IPS DF 4.7 (cell line): ENCODE data around the gene HDLBP.

Source experiments
- DNase-seq: peaks from one replicate; pipeline ENCODE4 v3.0.0-alpha.2; 2013; ENCODE audit warnings: low spot score; ENCODE audit errors: extremely low read depth

Gene HDLBP

DNA sequence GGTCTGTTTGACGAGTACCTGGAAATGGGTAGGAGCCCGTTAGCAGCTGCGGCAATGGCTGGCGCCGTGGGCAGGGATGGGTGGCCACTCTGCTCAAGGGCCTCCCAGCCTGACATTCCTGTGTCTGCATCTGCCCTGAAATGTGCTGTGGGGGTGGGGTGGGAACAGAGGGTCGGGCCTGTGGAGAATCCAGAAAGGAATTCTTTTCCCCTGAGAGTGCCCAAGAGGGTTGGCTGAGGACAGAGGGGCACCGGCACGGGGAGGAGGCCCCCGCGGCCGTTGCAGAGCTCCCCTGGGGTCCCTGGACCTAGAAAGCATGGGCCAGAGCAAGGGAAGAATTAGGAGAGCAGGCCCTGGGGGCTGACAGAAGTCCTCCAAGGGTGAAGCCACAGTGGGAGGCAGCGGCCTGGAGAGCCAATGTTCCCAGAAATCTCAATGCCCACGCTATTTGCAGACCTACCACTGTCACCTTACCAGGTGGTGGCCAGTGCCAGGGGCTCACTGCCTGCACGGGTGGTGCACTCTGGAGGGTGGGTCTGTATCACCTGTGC is 99.2 kb downstream of the HDLBP start:
- DNase-seq, result no peak

DNA sequence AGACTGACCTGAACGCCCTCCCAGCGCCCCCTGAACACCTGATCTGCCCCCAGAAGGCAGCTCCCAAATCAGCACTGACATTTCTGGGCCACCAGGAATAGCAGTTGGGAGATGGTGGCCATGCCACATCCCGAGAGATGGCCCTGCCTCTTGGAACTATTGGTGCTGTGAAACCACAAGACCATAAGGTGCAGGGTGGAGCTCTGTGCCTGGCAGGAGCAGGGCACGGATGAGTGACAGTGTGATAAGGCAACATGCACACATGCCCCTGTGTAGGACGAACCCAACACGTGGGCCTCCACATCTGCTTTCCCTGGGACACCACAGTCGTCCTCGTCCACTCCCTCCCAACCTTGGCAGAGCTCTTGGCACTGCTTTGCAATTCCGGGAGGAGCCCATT is 100.1 kb downstream of the HDLBP start:
- DNase-seq, result no peak

DNA sequence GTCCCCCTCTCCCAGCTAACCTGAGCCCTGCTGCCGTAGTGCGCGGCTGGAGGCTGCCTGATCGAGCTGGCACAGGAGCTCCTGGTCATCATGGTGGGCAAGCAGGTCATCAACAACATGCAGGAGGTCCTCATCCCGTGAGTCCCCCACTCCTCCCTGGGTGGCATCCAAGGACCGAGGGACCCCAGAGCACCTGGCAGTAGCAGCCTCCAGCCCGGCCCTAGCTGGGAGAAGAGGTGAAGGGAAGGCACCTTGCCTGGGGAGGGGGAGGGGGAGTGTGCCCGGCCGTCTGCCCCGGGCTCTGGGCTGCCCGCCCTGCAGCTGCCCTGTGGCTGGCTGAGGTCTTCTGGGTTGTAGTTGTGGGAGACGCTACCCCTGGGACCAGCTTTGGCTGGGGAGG is 100.7 kb downstream of the HDLBP start:
- DNase-seq, result no peak

DNA sequence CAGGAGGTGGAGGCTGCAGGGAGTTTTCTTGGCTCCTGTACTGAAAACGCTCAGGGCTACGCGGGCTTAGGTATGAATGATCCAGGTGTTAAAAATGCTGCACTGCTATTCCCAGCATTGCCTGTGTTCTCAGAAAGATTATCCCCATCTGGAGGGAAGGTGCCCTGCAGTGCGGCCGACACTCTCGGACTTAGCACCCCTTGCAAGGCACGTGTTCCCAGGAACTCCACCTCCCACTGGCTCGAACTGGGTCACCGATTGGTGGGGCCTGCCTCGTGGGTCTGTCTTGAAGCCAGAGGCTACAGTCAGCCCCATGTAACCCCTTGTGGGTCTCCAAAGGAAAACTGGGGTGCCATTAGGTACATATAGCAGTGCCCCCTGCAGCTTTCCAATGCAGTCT is 101.3 kb downstream of the HDLBP start:
- DNase-seq, result no peak

DNA sequence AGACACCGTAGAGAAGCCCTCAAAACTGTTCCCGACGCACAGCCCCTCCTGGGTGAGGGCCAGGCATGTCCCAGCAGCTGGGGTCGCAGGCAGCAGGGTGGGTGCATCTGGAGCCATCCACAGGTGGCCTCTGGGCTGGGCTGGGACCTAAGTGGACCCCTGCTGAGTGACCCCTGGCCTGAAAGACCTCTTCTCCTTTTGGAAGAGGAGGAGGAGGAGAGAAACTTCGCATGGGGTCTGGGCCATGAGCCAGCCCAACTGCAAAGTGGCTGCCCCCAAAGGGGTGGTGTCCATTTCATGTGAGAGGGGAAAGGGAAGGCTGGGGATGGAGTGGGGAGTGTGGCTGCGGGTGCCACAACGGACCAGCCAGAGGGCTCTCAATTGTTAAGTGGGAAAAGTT is 101.9 kb downstream of the HDLBP start:
- DNase-seq, result no peak

DNA sequence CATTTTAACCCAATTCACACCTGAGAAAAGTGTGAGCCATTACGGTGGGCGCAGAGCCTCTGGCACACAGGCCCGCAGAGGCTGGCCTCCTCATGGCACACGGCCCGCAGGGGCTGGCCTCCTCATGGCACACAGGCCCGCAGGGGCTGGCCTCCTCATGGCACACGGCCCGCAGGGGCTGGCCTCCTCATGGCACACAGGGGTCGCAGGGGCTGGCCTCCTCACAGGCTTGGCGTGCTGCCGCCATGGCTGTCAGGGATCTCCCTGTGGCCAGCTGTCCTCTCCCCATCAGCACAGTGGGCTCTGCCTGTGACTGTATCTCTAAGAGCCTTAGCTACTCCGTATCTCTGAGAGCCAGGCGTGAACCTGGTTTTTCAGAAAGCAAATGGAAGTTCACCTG is 102.4 kb downstream of the HDLBP start:
- no peak for DNase-seq

DNA sequence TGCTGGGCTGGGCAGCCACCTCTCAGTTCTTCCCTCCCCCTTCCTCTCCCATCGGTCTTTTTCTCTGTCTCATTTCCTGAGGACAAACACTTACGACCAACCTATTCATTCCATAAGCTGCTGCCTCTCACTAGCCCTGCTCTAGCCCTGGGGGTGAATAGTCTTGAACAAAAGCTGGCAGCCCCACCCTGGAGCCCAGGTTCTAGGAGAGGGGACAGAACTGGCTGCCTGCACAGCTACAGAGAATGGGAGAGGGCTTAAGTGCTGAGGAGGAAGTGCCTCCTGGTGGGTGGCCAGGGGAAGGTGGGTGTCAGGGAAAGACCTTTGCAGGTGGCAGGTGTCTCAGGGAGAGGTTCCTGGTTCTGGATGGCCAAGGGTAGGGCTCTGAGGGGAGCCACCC is 104.2 kb downstream of the HDLBP start:
- DNase-seq, result no peak

DNA sequence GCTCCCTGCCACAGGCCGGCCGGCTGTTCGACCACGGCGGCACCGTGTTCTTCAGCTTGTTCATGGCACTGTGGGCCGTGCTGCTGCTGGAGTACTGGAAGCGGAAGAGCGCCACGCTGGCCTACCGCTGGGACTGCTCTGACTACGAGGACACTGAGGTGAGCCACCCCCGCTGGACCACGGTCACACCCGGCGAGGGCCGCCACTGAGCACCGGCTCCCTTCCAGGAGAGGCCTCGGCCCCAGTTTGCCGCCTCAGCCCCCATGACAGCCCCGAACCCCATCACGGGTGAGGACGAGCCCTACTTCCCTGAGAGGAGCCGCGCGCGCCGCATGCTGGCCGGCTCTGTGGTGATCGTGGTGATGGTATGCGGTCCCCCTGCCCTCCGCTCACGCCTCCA is 106.2 kb downstream of the HDLBP start:
- DNase-seq, result no peak

DNA sequence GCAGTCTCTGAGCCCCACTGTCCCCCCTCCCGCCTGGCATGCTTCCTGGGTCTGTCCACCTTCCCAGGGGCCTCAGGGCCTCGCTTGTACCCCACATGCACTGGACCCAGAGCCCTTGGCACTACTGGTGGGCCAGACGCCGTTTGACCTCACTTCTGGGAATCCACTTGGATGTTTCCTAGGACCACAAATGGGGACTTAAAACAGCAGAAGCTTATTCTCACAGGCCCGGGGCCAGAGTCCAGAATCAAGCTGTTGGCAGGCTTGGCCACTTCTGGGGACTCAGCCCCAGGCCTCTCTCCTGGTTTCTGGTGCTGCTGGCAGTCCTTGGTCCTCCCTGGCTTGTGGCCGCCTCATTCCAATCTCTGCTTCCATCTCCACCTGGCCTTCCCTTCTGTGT is 107.4 kb downstream of the HDLBP start:
- no peak for DNase-seq

DNA sequence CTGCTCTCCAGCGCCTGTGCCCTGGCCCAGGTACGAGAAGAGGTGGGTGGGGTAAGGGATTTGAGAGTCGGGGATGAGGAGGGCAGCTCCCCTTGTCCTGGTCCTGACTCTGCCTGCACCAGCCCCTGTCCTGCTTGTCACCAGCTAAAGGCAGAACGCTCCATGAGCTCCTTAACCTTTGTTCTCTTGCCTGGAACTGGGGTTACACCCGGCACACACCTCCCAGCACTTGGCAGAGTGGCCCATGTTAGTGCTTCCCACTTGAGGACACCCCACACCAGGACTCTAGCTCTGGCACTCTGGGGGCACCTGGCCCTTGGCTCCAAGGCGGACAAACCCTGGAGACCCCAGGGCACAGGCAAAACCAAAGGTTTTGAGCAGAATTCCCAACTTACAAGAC is 107.8 kb downstream of the HDLBP start:
- no peak for DNase-seq

DNA sequence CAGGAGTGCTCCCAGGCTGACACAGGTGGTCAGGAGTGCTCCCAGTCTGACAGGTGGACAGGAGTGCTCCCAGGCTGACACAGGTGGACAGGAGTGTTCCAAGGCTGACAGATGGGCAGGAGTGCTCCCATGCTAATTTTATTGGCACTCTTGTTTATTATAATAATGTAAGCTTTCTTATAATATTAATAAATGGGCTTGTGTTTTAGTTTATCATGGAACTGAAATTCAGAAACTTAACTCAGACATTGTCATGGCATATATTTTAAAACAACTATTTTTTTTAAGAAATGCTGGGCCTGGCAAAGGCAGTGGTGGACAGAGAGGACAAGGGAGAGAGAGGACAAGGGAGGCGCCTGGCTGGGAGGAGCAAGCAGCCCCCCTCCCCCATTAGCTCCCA is 108.3 kb downstream of the HDLBP start:
- DNase-seq, result no peak

DNA sequence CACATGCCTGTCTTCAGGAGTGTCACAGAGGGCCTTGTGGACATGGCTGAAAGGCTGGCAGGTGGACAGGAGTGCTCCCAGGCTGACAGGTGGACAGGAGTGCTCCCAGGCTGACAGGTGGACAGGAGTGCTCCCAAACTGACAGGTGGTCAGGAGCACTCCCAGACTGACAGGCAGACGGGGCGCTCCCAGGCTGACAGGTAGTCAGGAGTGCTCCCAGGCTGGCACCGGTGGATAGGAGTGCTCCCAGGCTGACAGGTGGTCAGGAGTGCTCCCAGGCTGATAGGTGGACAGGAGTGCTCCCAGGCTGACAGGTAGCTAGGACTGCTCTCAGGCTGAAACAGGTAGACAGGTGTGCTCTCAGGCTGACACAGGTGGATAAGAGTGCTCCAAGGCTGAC is 110.4 kb downstream of the HDLBP start:
- no peak for DNase-seq

DNA sequence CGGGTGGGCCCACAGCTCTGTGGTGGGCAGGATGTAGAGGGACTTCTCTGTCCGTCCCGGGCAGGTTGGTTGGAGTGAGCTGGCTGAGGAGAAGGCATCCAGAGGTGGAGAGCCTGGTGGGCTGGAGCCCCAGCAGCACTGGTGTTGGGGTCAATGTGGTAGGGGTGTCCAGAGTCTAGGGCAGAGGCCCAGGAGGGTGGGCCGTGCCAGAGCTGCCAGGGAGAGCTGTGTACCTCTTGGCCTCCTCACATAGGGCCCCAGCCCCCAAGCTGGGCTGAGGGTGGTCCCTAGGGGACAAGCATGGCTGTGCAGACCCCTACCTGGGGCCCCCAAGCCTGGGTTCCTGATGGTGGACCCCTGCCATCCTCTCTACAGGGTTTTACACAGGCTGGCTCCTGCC is 111.0 kb downstream of the HDLBP start:
- DNase-seq, result no peak

DNA sequence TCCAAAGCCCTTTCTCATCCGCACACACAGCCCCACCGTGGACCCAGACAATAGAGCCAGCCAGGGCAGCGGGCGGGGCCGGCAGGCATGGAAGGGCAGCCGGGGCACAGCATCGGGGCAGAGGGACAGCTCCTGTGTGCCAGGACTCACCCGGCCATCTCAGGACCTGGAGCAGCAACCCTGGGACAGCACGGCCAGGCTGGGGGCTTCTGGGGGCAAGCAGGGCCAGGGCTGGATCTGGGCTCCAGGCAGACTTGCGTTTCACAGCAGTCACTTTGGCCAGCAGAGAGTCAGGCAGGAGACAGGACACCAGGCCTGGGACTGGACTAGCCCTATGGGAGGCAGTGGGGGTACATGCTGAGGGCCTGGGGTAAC is 111.5 kb downstream of the HDLBP start:
- no peak for DNase-seq

DNA sequence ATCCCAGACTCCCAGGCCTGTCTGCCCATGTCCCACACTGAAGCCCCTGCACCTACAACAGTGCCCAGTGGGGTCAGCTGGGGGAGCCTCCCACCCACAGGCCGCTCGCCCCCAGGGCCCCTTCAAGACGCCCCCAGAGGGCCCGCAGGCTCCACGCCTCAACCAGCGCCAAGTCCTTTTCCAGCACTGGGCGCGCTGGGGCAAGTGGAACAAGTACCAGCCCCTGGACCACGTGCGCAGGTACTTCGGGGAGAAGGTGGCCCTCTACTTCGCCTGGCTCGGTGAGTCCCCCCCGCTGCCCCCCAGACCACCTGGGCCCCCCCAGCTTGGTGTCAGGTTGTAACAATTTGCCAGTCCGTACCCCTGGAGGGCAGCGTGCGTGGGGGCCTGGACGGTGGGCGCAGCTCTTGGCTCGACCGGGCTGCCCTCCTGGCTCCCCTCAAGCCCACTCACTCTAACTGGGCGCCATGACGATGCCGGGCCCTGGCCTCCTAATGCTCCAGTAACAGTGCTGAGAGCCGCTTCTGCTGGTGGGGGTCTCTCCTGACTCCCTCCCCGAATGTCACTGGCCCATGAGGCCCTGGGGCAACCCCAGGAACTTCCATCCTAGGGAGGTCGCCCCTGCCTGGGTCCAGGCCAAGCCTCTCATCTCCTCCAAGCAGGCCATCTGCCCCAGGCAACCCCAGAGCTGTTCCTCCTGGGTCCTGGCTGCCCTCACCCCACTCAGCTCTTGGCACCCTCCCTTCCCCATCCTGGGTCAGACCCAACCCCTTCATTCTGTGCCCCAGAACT is 112.1 kb downstream of the HDLBP start:
- DNase-seq, result no peak

DNA sequence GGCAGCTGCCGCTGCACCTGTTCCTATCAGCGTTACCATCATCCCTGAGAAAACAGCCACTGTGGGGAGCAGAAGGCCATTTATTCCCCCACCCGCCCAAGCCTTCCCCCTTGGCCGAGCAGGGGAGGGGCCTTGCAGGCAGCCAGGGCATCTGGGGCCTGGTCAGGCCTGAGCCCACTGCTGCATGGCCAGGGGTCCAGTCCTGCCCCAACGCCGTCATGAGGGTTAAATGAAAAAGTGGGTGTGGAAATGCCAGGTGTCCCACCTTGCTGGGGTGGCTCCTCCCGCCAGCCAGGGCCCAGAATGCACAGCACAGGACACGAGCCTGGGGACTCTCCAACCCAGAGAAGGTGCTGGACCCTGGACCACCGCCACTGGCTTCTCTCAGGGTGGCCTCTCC is 112.8 kb downstream of the HDLBP start:
- DNase-seq, result no peak

DNA sequence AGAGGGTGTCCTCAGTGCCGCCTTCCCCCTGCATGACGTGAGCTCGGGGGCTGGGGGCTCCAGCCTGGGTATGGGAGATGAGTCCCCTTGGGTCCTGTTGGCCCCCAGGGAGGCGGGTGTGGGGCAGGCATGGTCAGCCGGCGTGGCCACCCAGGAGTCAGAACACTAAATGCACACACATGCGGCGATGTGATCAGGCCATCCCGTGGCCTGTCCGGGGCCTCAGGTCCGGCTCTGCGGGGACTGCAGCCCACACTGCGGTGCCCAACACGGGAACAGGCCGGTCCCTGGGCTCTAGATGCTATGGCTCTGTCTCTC is 113.2 kb downstream of the HDLBP start:
- DNase-seq, result no peak

DNA sequence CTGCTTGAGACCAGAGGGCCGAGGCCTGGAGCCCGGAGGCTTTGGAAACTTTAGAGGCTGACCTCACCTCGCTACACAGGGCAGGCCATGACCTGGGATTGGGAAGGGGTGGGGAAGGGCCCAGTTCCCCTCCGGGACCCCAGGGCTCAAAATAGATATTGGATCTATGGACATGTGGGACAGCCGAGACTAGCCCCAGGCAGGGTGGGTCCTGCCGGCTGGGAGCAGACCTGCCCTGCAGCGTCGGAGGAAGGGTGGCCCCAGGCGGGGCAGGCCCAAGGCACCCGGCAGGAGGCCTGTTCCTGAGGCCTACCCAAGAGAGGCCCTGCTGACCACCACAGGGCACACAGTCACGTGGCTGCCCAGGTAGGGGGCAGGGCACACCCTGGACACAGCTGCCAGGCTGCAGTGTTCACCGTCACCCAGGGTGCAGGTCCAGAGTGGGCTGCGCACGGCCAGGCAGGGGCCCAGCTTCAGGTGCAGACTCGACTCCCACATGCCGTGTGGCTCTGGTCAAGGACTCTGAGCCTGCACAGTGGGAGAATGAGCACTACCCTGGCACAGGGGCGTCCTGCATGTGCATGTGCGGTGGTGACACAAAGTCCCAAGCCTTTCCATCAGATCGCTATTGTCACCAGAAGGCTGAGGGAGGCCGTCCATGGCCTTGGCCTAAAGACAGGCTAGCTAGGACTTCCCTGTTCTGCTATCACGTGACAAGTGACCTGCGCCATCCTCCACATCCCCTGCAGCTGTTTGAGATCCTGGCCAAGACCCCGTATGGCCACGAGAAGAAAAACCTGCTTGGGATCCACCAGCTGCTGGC is 113.8 kb downstream of the HDLBP start:
- DNase-seq, result no peak

DNA sequence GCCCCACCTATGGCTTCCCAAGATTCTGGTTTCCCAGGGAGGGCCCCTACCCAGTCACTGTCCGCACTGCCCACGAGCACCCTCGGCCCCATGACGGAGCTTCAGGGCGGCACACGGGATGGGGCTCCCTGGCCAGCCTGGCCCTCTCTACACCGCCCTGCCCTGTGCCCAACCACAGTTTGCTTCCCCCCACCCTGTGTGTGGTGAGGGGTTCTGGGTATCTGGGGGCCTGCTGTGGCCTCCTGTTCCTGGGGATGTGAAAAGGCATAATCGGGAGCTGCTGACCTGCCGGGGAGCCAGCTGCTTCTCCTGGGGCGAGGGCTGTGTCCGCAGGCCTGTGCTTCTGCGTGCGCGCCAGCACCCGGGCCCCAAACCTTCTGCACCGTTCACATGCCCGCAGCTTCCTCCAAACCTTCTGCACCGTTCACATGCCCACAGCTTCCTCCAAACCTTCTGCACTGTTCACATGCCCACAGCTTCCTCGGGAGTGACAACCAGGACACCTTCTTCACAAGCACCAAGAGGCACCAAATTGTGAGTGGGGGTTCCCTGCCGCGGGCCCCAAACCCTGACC is 114.6 kb downstream of the HDLBP start:
- no peak for DNase-seq

DNA sequence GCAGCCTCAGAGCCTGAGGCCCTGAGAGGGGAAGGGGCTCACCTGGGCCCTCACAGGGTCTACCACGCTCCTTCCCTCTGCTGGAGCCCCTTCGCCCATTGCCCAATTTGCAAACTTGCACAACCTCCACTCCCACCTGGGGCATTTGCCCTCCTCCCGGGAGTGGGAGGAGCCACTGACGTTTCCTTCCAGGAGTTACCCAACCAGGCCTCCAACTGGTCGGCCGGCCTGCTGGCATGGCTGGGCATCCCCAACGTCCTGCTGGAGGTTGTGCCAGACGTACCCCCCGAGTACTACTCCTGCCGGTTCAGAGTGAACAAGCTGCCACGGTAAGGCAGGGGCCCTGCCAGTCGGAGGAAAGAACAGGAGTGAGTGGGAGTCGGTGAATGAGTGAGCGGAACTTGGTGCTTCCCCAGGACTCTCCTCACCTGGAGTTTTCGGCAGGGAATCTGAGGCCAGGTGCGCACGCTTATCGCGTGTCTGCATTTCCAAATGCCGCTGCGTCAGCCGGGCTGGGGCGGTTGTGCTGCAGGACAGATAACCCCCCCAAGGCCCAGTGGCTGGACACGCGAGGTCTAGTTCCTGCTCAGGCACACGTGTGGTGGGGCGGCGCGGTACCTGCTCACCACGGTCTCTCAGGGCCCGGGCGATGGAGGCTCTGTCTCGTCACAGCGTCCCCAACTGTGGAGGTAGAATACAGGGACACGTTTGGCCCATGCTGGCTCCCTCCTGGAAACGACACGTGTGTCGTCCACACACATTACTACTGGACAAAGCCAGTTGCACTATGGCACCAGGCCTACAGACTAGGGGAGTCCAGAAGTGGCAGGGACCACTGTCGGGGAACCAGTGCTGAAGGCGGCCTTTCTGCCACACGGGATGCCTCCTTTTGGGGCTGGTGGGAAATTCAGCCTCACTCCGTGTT is 115.3 kb downstream of the HDLBP start:
- no peak for DNase-seq

DNA sequence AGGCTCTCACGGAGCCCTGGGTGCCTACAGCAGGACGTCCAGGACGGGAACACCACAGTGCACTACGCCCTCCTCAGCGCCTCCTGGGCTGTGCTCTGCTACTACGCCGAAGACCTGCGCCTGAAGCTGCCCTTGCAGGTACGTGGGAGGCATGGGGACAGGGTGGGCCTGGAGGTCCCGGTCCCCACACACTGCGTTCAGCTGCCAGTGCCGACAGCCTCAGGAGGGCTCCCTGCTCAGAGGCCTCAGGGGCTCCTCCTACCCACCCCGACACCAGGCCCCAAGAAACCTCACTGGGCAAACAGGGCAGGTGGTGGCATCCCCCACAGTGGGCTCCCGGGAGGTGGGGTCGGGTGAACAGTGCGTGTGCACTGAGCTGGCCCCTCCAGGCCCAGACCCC is 116.2 kb downstream of the HDLBP start:
- no peak for DNase-seq
